GM12864 (cell line): ENCODE data around the gene USP35.

Experiments
- DNase-seq: peaks from one replicate; pipeline ENCODE4 v3.0.0-alpha.2; 2011; ENCODE audit warnings: low read depth
- H3K4me3 ChIP-seq: 2 replicates; pipeline ENCODE4 v1.5.1; 2011; ENCODE audit warnings: mild to moderate bottlenecking, low read depth, low read length, control low read depth
- TF ChIP-seq, protein P1 (sequence below): IDR thresholded peaks from 2 replicates; pipeline ENCODE4 v1.5.1; 2011; ENCODE audit warnings: low read depth, mild to moderate bottlenecking, moderate library complexity, low read length, control low read depth, inconsistent platforms; ENCODE audit errors: missing control alignments

USP35 gene

DNA sequence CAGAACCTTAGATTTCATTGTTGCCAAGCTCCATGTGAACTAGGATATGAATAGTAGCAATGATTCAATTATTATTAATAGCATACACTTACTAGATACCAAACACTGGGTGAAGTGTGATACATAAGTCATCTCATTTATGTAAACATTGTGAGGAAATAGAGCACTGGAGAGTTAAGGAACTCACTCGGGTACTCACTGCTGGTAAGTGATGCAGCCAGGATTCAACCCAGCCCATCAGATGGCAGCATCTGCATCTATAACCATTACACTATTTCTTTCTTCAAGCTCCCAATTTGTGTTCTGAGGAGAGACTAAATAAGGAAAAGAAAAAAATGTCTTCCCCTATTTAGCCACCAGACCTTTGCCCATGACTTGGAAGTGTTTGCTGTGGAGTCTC is 39.1 kb upstream of the USP35 start:
- H3K4me3 ChIP-seq: no peak overlapping the region
- no peak for DNase-seq

DNA sequence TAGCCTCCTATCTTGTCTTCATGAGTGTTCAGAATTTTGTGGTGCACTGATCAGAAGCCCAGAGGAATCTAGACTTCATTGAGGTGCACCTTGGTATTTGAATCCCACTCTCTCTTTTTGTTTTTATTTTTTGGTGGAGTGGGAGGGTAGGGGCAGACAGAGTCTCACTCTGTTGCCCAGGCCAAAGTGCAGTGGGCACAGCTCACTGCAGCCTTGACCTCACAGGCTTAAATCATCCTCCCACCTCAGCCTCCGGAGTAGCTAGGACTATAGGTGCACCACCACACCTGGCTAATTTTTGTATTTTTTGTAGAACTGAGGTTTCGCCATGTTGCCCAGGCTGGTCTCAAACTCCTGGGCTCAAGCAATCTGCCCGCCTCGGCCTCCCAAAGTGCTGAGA is 38.4 kb upstream of the USP35 start:
- DNase-seq: no peak
- TF ChIP-seq, protein P1, sequence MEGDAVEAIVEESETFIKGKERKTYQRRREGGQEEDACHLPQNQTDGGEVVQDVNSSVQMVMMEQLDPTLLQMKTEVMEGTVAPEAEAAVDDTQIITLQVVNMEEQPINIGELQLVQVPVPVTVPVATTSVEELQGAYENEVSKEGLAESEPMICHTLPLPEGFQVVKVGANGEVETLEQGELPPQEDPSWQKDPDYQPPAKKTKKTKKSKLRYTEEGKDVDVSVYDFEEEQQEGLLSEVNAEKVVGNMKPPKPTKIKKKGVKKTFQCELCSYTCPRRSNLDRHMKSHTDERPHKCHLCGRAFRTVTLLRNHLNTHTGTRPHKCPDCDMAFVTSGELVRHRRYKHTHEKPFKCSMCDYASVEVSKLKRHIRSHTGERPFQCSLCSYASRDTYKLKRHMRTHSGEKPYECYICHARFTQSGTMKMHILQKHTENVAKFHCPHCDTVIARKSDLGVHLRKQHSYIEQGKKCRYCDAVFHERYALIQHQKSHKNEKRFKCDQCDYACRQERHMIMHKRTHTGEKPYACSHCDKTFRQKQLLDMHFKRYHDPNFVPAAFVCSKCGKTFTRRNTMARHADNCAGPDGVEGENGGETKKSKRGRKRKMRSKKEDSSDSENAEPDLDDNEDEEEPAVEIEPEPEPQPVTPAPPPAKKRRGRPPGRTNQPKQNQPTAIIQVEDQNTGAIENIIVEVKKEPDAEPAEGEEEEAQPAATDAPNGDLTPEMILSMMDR: no peak

More for the DNA sequence above, 39.1 kb upstream of the USP35 start:
- TF ChIP-seq, protein P1: no peak

DNA sequence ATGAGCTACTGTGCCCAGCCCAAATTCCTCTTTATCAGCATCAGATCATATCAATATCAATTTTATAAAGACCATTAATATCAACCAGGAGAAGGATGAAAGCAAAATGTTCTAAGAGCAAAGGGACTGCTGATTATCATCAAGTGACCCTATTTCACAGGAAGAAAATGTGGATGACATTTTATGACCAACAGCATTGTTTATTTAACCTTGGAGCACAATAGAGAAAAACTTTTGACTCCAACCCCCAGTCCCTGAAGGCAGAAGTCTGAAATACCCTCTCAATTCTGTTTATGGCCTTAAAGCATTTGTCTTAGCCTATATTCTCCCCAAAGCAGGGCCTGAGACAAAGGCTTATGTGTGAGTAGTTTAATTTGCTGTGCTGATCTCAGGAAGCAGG is 38.0 kb upstream of the USP35 start:
- H3K4me3 ChIP-seq: no peak overlapping the region
- no peak for DNase-seq

More for the DNA sequence above, 38.4 kb upstream of the USP35 start:
- H3K4me3 ChIP-seq: no peak overlapping the region

DNA sequence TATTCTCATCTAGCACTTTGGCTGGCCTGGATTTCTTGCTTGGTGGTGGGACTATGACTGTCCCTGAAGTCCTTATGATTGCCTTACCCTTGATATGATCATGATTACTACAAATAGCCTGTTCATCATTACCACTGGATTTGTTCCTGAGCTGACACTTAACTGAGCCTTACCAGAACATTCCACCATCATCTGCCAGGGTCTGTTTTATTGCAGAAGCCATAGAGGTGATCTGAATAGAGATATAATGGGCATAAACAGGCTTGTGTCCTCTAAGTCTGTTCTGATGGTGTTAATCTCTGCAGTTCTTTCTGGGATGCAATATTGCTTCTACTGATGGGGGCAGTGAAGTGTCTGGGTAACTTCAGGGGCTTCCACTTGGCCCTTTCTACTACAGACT is 36.9 kb upstream of the USP35 start:
- H3K4me3 ChIP-seq: no peak overlapping the region
- TF ChIP-seq, protein P1: no peak
- DNase-seq: no peak

More for the DNA sequence above, 38.0 kb upstream of the USP35 start:
- TF ChIP-seq, protein P1: no peak

DNA sequence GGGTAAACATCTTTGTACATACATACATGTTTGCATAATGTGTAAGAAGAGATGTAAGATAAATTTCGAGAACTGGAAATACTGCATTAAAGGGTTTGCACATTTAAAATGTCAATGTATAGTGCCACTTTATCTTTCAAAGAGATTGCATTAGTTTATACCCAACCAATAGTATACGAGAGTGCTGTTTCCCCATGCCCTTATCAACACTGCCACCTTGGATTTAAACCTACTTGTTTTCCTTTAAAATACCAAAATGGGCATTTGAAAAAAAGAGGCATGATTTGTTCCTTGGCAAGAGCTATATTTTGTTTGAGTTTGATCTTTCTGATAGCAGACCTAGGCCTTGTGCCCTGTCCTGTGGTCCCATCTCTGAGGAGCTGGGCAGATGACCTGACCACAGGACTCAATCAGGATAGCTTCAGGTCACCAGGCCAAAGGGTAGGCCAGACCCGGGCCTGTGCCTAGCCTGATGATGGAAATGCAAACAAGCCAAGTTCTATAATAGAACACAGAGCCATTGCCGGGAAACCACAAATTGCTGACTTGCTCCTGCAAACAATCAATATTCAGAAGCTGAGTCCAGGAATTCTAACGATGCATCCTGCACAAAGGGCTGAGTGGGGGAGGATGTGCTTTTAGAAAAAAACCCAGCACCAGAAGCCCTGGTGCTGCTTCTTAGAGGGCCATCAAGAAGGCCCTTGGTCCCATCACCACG is 32.4 kb upstream of the USP35 start:
- no peak overlapping the region for H3K4me3 ChIP-seq
- TF ChIP-seq, protein P1: no peak
- DNase-seq: no peak

DNA sequence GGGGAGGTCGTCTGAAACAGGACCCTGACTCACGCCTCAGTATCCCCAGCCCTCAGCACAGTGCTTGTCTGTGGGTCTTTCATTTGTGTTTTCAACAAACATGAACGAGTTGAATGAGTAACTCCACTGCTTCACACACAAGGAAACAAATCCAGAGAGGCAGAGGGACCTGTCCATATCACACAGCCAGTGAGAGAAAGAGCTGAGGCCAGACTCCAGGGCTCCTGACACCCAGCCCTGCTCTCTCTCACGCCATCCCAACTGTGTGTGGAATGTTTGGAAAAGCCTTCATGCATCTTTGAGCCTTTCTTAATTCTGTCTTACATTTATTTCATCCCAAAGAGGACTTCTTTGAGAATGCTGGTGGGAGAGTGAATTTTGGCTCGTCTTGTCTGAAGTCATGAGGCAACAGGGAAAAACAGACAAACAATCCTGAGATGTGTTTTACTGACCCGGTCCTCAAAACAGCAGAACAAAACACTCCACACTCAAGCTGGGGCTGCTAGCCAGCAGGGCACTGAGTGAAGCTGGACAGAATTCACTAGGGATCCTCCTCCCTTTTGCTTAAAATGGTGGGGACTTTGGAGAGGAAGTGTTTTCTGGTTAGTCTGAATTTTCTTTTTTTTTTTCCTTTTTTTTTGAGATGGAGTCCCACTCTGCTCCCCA is 29.6 kb upstream of the USP35 start:
- TF ChIP-seq, protein P1: no peak
- no peak for DNase-seq
- no peak overlapping the region for H3K4me3 ChIP-seq
